Keratinocyte (primary cell): Measurements from ENCODE around the gene PSD.

ENCODE experiments used
- EZH2 ChIP-seq: IDR thresholded peaks from one replicate; pipeline ENCODE4 v1.6.1; 2012; ENCODE audit warnings: inconsistent platforms, mild to moderate bottlenecking, low read length, moderate library complexity
- TF ChIP-seq, protein P1 (sequence below), 3 experiments: IDR thresholded peaks in 1 of 3; conservative IDR thresholded peaks in 1 of 3; optimal IDR thresholded peaks in 1 of 3; 2 replicates in 2 of 3; 3 replicates in 1 of 3; pipeline versions ENCODE3 to v1.5.1; 2011; ENCODE audit warnings: low read length in 3 of 3, mild to moderate bottlenecking in 3 of 3, moderate library complexity in 2 of 3, control low read depth in 1 of 3, inconsistent platforms in 1 of 3; ENCODE audit not compliant: insufficient read depth in 2 of 3; ENCODE audit errors: extremely low read depth in 1 of 3

DNA sequence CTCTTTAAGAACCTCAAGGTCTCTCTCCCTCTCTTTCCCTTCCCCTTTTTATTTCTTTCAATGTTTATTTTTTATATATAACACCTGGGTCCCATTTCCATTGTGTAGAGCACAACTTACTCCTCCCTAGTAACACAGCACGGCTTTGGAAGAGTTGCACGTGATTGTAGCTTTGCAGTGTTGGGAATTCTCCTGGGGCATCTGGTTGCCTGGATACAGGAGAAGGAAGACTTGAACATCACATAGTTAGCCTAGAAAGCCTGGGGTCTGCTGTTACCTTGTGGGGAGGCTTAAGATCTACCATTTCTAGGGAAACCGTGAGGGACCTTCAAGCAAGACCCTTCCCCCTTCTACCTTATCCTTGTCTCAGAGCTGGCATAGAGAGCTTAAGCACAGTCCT is 64.1 kb downstream of the PSD start:
- TF ChIP-seq, protein P1, sequence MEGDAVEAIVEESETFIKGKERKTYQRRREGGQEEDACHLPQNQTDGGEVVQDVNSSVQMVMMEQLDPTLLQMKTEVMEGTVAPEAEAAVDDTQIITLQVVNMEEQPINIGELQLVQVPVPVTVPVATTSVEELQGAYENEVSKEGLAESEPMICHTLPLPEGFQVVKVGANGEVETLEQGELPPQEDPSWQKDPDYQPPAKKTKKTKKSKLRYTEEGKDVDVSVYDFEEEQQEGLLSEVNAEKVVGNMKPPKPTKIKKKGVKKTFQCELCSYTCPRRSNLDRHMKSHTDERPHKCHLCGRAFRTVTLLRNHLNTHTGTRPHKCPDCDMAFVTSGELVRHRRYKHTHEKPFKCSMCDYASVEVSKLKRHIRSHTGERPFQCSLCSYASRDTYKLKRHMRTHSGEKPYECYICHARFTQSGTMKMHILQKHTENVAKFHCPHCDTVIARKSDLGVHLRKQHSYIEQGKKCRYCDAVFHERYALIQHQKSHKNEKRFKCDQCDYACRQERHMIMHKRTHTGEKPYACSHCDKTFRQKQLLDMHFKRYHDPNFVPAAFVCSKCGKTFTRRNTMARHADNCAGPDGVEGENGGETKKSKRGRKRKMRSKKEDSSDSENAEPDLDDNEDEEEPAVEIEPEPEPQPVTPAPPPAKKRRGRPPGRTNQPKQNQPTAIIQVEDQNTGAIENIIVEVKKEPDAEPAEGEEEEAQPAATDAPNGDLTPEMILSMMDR (optimal IDR thresholded peaks at IDR 0.05 in 1 of 3, IDR thresholded peaks at IDR 0.05 in 1 of 3, conservative IDR thresholded peaks at IDR 0.05 in 1 of 3; ENCODE audit: extremely low read depth in 1 of 3, insufficient read depth in 2 of 3, low read length in 3 of 3), result no peak
- no peak for TF ChIP-seq EZH2
